ENCODE measurements around the gene PHLDB1. TPM values are rescaled to one million over a fixed set of nuclear protein-coding genes. Genes with fewer than 3 reads are reported as not detected.

Gene PHLDB1
- total RNA-seq, result 10 to 100 TPM; 16.5 to 35.7 (median 22.7) TPM

DNA sequence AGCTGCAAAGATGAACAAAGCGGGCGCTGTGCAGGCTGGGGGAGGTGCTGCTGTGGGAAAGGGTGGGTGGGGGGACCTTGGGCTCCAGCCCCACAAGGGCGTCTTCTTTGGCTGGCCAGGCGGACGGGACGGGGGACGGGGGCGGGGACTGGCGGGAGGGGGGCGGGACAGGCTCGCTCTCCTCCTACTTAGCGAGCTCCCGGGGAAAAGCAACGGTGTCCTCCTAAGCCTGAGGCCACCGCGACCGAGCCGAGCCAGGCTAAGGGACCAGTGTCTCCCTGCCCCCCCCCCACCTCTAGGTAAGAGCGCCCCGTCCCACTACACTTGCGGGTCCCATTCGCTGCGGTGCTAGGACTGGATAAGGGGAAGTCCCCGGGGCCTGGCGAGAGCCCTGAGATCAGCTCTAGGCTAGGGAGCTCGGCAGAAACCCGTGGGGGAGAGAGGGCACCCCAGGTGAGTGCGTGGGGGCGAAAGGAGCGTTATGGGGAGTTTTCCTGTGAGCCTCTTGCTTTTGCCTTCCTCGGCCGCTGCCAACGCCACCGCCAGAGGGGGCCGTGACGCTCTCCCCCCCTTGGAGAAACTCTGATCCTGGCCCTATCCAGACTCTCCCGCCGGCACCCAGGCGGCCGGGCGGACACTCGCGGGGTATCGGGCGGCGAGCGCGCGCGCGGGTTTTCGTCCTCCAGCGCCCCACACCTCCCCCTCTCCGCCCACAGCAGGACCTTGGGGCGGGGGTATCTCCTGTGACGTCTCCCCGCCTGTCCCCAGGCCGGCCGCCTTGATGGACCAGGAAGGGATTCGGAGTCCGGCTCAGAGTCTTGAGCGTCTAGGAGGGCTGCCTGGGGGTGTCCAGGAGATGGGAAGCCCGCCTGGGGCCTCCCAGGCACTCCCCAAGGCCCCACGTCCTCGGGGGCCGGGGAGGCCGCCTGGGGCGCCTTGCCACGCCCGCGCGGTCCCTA lies at the start of gene PHLDB1:
TSS of gene PHLDB1 (plus strand) at position 215 of the 959 bp plus-strand sequence. CDS start 6,222 bp downstream, outside the sequence.
- peaks cover 9 to 21% of the 10 kb centered on the region in 2 donors for H3K4me1 ChIP-seq

DNA sequence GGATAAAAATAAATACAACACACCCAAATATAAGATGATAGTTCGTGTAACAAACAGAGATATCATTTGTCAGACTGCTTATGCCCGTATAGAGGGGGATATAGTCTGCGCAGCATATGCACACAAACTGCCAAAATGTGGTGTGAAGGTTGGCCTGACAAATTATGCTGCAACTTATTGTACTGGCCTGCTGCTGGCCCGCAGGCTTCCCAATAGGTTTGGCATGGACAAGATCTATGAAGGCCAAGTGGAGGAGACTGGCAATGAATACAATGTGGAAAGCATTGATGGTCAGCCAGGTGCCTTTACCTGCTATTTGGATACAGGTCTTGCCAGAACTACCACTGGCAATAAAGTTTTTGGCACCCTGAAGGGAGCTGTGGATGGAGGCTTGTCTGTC lies 46.6 kb upstream of the PHLDB1 start:
- intact Hi-C loops (cut with DNase I; ENCODE audit: low total_unique reads), result loop anchor here (10.0 kb wide), 1 partner anchor 416 kb away; no protein-coding TSS in a partner anchor
- Histone ChIP-seq H3K27me3 (no peaks in the 10 kb centered on the region), H3K4me1 (peaks cover 7% of the 10 kb centered on the region in 2 donors), H3K4me3 (no peak overlapping the region), H3K9me3 (no peaks in the 10 kb centered on the region), H3K36me3 (peaks cover 0 to 40% of the 10 kb centered on the region in 2 donors), H3K27ac (no peak overlapping the region)
- no peak for TF ChIP-seq POLR2A (IDR thresholded peaks at IDR 0.05)
- TF ChIP-seq, protein P1, sequence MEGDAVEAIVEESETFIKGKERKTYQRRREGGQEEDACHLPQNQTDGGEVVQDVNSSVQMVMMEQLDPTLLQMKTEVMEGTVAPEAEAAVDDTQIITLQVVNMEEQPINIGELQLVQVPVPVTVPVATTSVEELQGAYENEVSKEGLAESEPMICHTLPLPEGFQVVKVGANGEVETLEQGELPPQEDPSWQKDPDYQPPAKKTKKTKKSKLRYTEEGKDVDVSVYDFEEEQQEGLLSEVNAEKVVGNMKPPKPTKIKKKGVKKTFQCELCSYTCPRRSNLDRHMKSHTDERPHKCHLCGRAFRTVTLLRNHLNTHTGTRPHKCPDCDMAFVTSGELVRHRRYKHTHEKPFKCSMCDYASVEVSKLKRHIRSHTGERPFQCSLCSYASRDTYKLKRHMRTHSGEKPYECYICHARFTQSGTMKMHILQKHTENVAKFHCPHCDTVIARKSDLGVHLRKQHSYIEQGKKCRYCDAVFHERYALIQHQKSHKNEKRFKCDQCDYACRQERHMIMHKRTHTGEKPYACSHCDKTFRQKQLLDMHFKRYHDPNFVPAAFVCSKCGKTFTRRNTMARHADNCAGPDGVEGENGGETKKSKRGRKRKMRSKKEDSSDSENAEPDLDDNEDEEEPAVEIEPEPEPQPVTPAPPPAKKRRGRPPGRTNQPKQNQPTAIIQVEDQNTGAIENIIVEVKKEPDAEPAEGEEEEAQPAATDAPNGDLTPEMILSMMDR (IDR thresholded peaks at IDR 0.05 in 4 of 5, conservative IDR thresholded peaks at IDR 0.05 in 1 of 5), result no peak
- in situ Hi-C loops (cut with MboI; ENCODE audit: low sequenced_read_pairs in 4 of 4), result no loop called here
- ATAC-seq, result no peak
- DNase-seq, result no peak

More for the DNA sequence above, at the start of gene PHLDB1:
- Histone ChIP-seq H3K27me3 (no peaks in the 10 kb centered on the region), H3K4me3 (peak within 1 kb of the TSS; percentile 68 to 91 (median 76)), H3K36me3 (no peaks in the 10 kb centered on the region), H3K9me3 (no peaks in the 10 kb centered on the region), H3K27ac (peak within 1 kb of the TSS; percentile 80 to 91 (median 88))
- intact Hi-C loops (cut with DNase I; ENCODE audit: low total_unique reads) (loop anchor here (1.0 to 2.0 kb wide), 2 partner anchors 27 to 52 kb away; no protein-coding TSS in a partner anchor), in situ Hi-C loops (cut with MboI; ENCODE audit: low sequenced_read_pairs in 4 of 4) (no loop called here)
- DNase-seq (peak; percentile 42 to 56), ATAC-seq (peak; percentile 57 to 70)
- TF ChIP-seq, protein P1 (IDR thresholded peaks at IDR 0.05 in 4 of 5, conservative IDR thresholded peaks at IDR 0.05 in 1 of 5), result peak; percentile 24 to 74 (median 70)
- TF ChIP-seq POLR2A (IDR thresholded peaks at IDR 0.05), result peak; percentile 44 to 63

DNA sequence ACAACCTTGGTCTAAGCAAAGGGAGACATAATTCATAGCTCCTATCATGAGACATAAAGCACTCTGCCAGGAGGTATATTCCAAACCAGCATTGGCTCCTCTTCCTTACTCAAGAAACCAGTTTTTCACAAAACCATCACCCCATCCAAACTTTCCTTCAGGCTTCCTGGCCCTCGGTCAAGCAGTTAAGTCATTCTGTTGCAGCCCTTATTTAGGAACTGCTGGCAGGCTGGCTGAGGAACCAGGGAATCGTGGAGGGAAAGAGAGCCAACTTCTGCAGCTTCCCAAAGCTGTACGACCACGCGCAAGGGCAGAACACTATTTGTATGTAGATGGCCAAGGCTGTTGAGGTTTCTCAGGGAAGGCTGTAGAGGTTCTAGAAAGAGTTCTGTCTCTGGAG lies 42.4 kb upstream of the PHLDB1 start:
- peaks cover 7% of the 10 kb centered on the region in 2 donors for H3K4me1 ChIP-seq
- DNase-seq (no peak), ATAC-seq (no peak)
- H3K4me3 ChIP-seq, result peak overlapping the region; percentile 72 to 86 (median 78)
- no peaks in the 10 kb centered on the region for H3K27me3 ChIP-seq
- no peaks in the 10 kb centered on the region for H3K9me3 ChIP-seq
- peaks cover 0 to under 1% of the 10 kb centered on the region in 2 donors for H3K36me3 ChIP-seq
- H3K27ac ChIP-seq, result peak overlapping the region; percentile 38 to 85 (median 82)
- in situ Hi-C loops (cut with MboI; ENCODE audit: low sequenced_read_pairs in 4 of 4) (no loop called here), intact Hi-C loops (cut with DNase I; ENCODE audit: low total_unique reads) (loop anchor here (5.0 to 10.0 kb wide), 4 partner anchors 33 to 420 kb away; partner anchors contain the start of genes ATP5MG and TMEM25)
- TF ChIP-seq POLR2A (IDR thresholded peaks at IDR 0.05), result no peak
- TF ChIP-seq, protein P1 (IDR thresholded peaks at IDR 0.05 in 4 of 5, conservative IDR thresholded peaks at IDR 0.05 in 1 of 5), result no peak

DNA sequence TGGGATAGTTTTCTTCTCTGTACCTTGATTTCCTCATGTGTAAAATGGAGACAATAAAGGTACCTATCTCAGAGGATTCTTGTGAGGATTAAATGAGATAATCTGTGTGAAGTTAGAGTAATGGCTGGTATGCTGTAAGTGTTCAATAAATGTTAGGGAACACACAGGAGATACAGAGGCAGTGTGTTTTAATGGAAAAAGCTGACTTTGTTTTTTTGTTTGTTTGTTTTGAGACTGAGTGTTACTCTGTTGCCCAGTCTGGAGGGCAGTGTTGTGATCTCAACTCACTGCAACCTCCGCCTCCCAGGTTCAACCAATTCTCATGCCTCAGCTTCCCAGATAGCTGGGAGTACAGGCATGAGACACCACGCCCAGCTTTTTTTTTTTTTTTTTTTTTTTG lies 37.7 kb upstream of the PHLDB1 start:
- intact Hi-C loops (cut with DNase I; ENCODE audit: low total_unique reads) (loop anchor here (5.0 to 10.0 kb wide), 4 partner anchors 37 to 425 kb away; partner anchors contain the start of genes ATP5MG and TMEM25), in situ Hi-C loops (cut with MboI; ENCODE audit: low sequenced_read_pairs in 4 of 4) (no loop called here)
- Histone ChIP-seq H3K4me3 (no peak overlapping the region), H3K27ac (no peak overlapping the region), H3K4me1 (peaks cover 17 to 24% of the 10 kb centered on the region in 2 donors), H3K9me3 (no peaks in the 10 kb centered on the region), H3K27me3 (no peaks in the 10 kb centered on the region), H3K36me3 (no peaks in the 10 kb centered on the region)
- DNase-seq (no peak), ATAC-seq (no peak)
- TF ChIP-seq POLR2A (IDR thresholded peaks at IDR 0.05), result no peak
- TF ChIP-seq, protein P1 (IDR thresholded peaks at IDR 0.05 in 4 of 5, conservative IDR thresholded peaks at IDR 0.05 in 1 of 5), result no peak
